HL-60/S4 treated with phorbol 12-myristate 13-acetate at 8.2 ng/mL for 4 days and 3 days (cell line): ENCODE data around the gene RFLNA.

Source experiments
- in situ Hi-C: fragments of 300-500 bp; cut with MboI; formaldehyde crosslinking; loops from 2 replicates; pipeline ENCODE4 v1.15.0; 2022; ENCODE audit warnings: low sequenced_read_pairs

RFLNA gene

GRCh38 chr12:124334976-124335375 is 40.1 kb downstream of the RFLNA start:
- in situ Hi-C loops: loop anchor here (25.0 kb wide), 1 partner anchor 427 kb away; no protein-coding TSS in a partner anchor

GRCh38 chr12:124335426-124336183 is 40.7 kb downstream of the RFLNA start:
- in situ Hi-C loops: loop anchor here (25.0 kb wide), 1 partner anchor 427 kb away; no protein-coding TSS in a partner anchor

GRCh38 chr12:124336184-124336437 is 41.2 kb downstream of the RFLNA start:
- in situ Hi-C loops: loop anchor here (25.0 kb wide), 1 partner anchor 426 kb away; no protein-coding TSS in a partner anchor

- in situ Hi-C loops: loop anchor here (25.0 kb wide), 1 partner anchor 425 kb away; no protein-coding TSS in a partner anchor
Observed at GRCh38 chr12:124336742-124337520, 42.0 kb downstream of the RFLNA start.

GRCh38 chr12:124337622-124338021 is 42.7 kb downstream of the RFLNA start:
- in situ Hi-C loops: loop anchor here (25.0 kb wide), 1 partner anchor 425 kb away; no protein-coding TSS in a partner anchor

- in situ Hi-C loops: loop anchor here (25.0 kb wide), 1 partner anchor 424 kb away; no protein-coding TSS in a partner anchor
Observed at GRCh38 chr12:124338448-124338847, 43.6 kb downstream of the RFLNA start.

GRCh38 chr12:124338876-124339603 is 44.1 kb downstream of the RFLNA start:
- in situ Hi-C loops: loop anchor here (25.0 kb wide), 1 partner anchor 423 kb away; no protein-coding TSS in a partner anchor

GRCh38 chr12:124340080-124340900 is 45.4 kb downstream of the RFLNA start:
- in situ Hi-C loops: loop anchor here (25.0 kb wide), 1 partner anchor 422 kb away; no protein-coding TSS in a partner anchor

GRCh38 chr12:124341645-124342069 is 46.8 kb downstream of the RFLNA start:
- in situ Hi-C loops: loop anchor here (25.0 kb wide), 1 partner anchor 421 kb away; no protein-coding TSS in a partner anchor

GRCh38 chr12:124344022-124344421 is 49.1 kb downstream of the RFLNA start:
- in situ Hi-C loops: loop anchor here (25.0 kb wide), 1 partner anchor 418 kb away; no protein-coding TSS in a partner anchor

- in situ Hi-C loops: loop anchor here (25.0 kb wide), 1 partner anchor 418 kb away; no protein-coding TSS in a partner anchor
Observed at GRCh38 chr12:124344526-124344925, 49.6 kb downstream of the RFLNA start.

- in situ Hi-C loops: loop anchor here (25.0 kb wide), 1 partner anchor 417 kb away; no protein-coding TSS in a partner anchor
Observed at GRCh38 chr12:124345795-124346194, 50.9 kb downstream of the RFLNA start.

GRCh38 chr12:124346425-124347168 is 51.7 kb downstream of the RFLNA start:
- in situ Hi-C loops: loop anchor here (25.0 kb wide), 1 partner anchor 416 kb away; no protein-coding TSS in a partner anchor

- in situ Hi-C loops: loop anchor here (25.0 kb wide), 1 partner anchor 415 kb away; no protein-coding TSS in a partner anchor
Observed at GRCh38 chr12:124347335-124347734, 52.4 kb downstream of the RFLNA start.

- in situ Hi-C loops: loop anchor here (25.0 kb wide), 1 partner anchor 414 kb away; no protein-coding TSS in a partner anchor
Observed at GRCh38 chr12:124347805-124348658, 53.1 kb downstream of the RFLNA start.

- in situ Hi-C loops: loop anchor here (25.0 kb wide), 1 partner anchor 413 kb away; no protein-coding TSS in a partner anchor
Observed at GRCh38 chr12:124348659-124349380, 53.9 kb downstream of the RFLNA start.

- in situ Hi-C loops: no loop called here
Observed at GRCh38 chr12:124350491-124350890, 55.6 kb downstream of the RFLNA start.
